HG03097 (cell line): Measurements from ENCODE around the gene IGLL1.
"Not testable (repeated sequence)": the region's sequence is repeated elsewhere in the genome, so short reads cannot be mapped to it uniquely, and the experiment has no call there.

ENCODE experiments used
- ATAC-seq: cut with Tn5 transposase; IDR thresholded peaks from one replicate; pipeline ENCODE4 v1.9.1; 2021; ENCODE audit not compliant: unreplicated experiment, low FRiP score

The IGLL1 gene

GRCh38 chr22:23542933-23543332, 37.2 kb downstream of the IGLL1 start:
- no peak for ATAC-seq

GRCh38 chr22:23542391-23542790, 37.7 kb downstream of the IGLL1 start:
- ATAC-seq: not testable (repeated sequence)

GRCh38 chr22:23541849-23542281, 38.2 kb downstream of the IGLL1 start:
- not testable (repeated sequence) for ATAC-seq

- not testable (repeated sequence) for ATAC-seq
Observed at GRCh38 chr22:23540837-23541236, 39.3 kb downstream of the IGLL1 start.

- not testable (repeated sequence) for ATAC-seq
Observed at GRCh38 chr22:23539839-23540198, 40.3 kb downstream of the IGLL1 start.

- peak; percentile 56 for ATAC-seq
Observed at GRCh38 chr22:23539135-23539838, 40.8 kb downstream of the IGLL1 start.

- not testable (repeated sequence) for ATAC-seq
Observed at GRCh38 chr22:23538696-23539030, 41.4 kb downstream of the IGLL1 start.

GRCh38 chr22:23537830-23538695, 42.0 kb downstream of the IGLL1 start:
- ATAC-seq: not testable (repeated sequence)

- ATAC-seq: no peak
Observed at GRCh38 chr22:23537416-23537815, 42.7 kb downstream of the IGLL1 start.

GRCh38 chr22:23536821-23537345, 43.2 kb downstream of the IGLL1 start:
- ATAC-seq: no peak

- not testable (repeated sequence) for ATAC-seq
Observed at GRCh38 chr22:23535790-23536661, 44.1 kb downstream of the IGLL1 start.

- ATAC-seq: no peak
Observed at GRCh38 chr22:23534851-23535717, 45.0 kb downstream of the IGLL1 start.

GRCh38 chr22:23534201-23534850, 45.8 kb downstream of the IGLL1 start:
- ATAC-seq: no peak

GRCh38 chr22:23533771-23534191, 46.3 kb downstream of the IGLL1 start:
- ATAC-seq: no peak

- no peak for ATAC-seq
Observed at GRCh38 chr22:23533328-23533762, 46.7 kb downstream of the IGLL1 start.

- no peak for ATAC-seq
Observed at GRCh38 chr22:23532731-23533130, 47.4 kb downstream of the IGLL1 start.

GRCh38 chr22:23531966-23532705, 48.0 kb downstream of the IGLL1 start:
- ATAC-seq: no peak

- no peak for ATAC-seq
Observed at GRCh38 chr22:23531283-23531956, 48.7 kb downstream of the IGLL1 start.
